Thymus (tissue), 11 donors: ENCODE data around the gene SYTL3. TPM values are rescaled to one million over a fixed set of nuclear protein-coding genes. Genes with fewer than 3 reads are reported as not detected.

Experiments
- DNase-seq, 9 donors: peaks; one replicate each; pipeline ENCODE4 v3.0.0-alpha.2; 2013; ENCODE audit warnings: low spot score in 9 of 9, low read depth in 6 of 9, missing footprints in 1 of 9
- H3K27ac ChIP-seq, 2 donors: one replicate each; pipeline ENCODE4 v1.5.1; 2013; ENCODE audit warnings: control low read depth in 1 of 2, low read depth in 1 of 2, low read length in 1 of 2, mild to moderate bottlenecking in 1 of 2, moderate library complexity in 1 of 2
- H3K27me3 ChIP-seq, 2 donors: one replicate each; pipeline ENCODE4 v1.5.1; 2013; ENCODE audit warnings: low read length in 1 of 2; ENCODE audit not compliant: control insufficient read depth in 2 of 2, insufficient read depth in 1 of 2
- H3K36me3 ChIP-seq, 2 donors: one replicate each; pipeline ENCODE4 v1.5.1; 2013; ENCODE audit warnings: low read length in 1 of 2, mild to moderate bottlenecking in 1 of 2, moderate library complexity in 1 of 2; ENCODE audit not compliant: control insufficient read depth in 2 of 2, insufficient read depth in 2 of 2
- H3K4me1 ChIP-seq, 2 donors: one replicate each; pipeline ENCODE4 v1.5.1; 2013; ENCODE audit warnings: low read length in 2 of 2; ENCODE audit not compliant: control insufficient read depth in 2 of 2, insufficient read depth in 2 of 2
- H3K4me3 ChIP-seq, 2 donors: one replicate each; pipeline ENCODE4 v1.5.1; 2013; ENCODE audit warnings: low read length in 2 of 2, control low read depth in 1 of 2, mild to moderate bottlenecking in 1 of 2
- H3K9me3 ChIP-seq, 2 donors: one replicate each; pipeline ENCODE4 v1.5.1; 2013; ENCODE audit warnings: low read length in 1 of 2, mild to moderate bottlenecking in 1 of 2; ENCODE audit not compliant: control insufficient read depth in 2 of 2, insufficient read depth in 1 of 2
- WGBS: extraction: QIAGEN DNeasy Blood & Tissue Kit; methylation state at CpG from one replicate; pipeline ENCODE4 v1.1.7; 2013; 5-methylcytosine and 5-hydroxymethylcytosine counted together
- polyA plus RNA-seq: library from polyadenylated mRNA; stranded (reverse); fragments of 200-250 nt; gene quantifications from one replicate; pipeline ENCODE4 v1.2.3, GENCODE V29; 2013
- total RNA-seq: library from RNA; stranded (reverse); fragments of 120-200 nt; gene quantifications from one replicate; pipeline ENCODE4 v1.2.4, GENCODE V29; 2013
- donor health status: healthy.

SYTL3 gene
- total and polyA plus RNA-seq, 2 donors, result 22.6 to 109 TPM

DNA sequence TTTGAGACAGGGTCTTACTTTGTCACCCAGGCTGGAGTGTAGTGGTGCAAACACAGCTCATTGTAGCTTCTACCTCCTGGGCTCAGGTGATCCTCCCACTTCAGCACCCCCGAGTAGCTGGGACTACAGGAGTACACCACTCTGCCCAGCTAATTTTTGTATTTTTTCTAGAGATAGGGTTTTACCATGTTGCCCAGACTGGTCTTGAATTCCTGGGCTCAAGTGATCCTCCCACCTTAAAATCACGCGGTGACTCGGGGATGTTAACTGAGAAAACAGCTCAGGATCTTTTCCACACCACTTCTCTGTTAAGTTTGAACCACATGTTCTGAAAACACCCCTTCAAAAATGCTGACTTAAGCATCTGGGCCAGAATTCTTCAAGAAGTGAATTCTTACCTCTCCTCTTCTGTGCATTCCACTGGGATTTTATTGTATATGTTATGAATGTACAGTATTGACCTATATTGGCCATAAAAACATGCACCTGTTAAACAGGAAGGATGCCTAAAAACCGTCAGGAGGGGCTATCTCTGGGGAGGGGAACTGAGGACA, 72.4 kb downstream of the SYTL3 start:
- Histone ChIP-seq H3K9me3 (no peaks in the 10 kb centered on the region), H3K27ac (no peak overlapping the region), H3K4me3 (no peak overlapping the region), H3K36me3 (peaks cover 41 to 49% of the 10 kb centered on the region in 2 donors), H3K4me1 (peaks cover 0 to 18% of the 10 kb centered on the region in 2 donors), H3K27me3 (no peaks in the 10 kb centered on the region)
- DNase-seq, result no peak
- WGBS, result 85% methylated on average over 5 of the region's 5 CpGs

DNA sequence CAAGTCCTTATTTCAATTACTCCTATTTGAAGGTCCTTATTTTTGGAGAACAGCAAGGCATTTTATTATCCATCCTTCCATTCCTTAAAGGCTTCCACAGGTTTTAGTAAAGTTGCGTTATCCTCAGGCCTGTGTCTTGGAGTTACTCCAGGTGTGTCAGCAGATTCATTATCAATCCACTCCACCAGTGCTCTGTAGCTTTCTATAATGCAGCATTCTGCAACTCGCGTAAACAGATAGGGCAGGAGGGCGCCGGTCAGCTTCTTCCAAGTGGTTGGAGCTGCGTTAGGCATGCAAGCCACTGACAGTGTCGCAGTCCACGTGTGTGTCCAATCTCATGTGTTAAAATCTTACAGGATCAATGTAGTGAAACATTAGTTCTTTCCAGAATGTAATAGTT, 75.8 kb downstream of the SYTL3 start:
- Histone ChIP-seq H3K9me3 (peaks cover 2 to 7% of the 10 kb centered on the region in 2 donors), H3K4me1 (peaks cover 0 to 4% of the 10 kb centered on the region in 2 donors), H3K4me3 (no peak overlapping the region), H3K36me3 (peaks cover 45 to 52% of the 10 kb centered on the region in 2 donors), H3K27ac (no peak overlapping the region), H3K27me3 (no peaks in the 10 kb centered on the region)
- 99% methylated on average over 8 of the region's 8 CpGs for WGBS
- DNase-seq, result no peak

DNA sequence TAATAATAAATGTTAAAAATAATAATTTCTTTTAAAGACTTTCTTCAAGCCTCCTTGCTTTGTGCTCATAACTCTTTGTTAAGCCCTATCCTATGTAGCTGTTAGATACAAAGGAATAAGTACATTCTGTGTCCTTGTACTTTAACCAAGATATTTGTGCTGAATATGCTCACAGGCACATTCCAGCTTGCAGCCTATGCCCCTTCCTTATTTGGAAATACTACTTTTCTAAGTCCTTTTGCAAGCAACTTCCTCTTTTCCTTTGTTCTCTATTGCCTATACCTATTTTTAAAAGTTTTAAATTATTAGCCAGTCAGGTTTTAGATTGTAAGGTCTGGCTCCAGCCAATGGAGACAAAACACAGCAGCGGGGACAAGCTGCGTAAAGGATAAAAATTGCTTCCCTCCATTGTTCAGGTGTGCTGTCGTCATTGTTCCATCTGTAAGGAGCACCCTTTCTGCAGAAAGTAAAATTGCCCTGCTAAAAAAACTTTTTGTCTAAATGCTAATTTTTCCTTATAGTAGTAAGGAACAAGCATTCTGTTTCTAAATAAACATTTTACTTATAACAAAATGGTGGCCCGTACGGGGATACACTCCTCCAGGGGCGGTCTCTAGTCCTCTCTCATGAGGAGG, 80.2 kb downstream of the SYTL3 start:
- H3K9me3 ChIP-seq, result peaks cover 5 to 23% of the 10 kb centered on the region in 2 donors
- H3K36me3 ChIP-seq, result peaks cover 68% of the 10 kb centered on the region in 2 donors
- H3K4me3 ChIP-seq, result no peak overlapping the region
- H3K4me1 ChIP-seq, result no peaks in the 10 kb centered on the region
- H3K27ac ChIP-seq, result no peak overlapping the region
- 99% methylated on average over 6 of the region's 6 CpGs for WGBS
- DNase-seq, result no peak
- no peaks in the 10 kb centered on the region for H3K27me3 ChIP-seq

DNA sequence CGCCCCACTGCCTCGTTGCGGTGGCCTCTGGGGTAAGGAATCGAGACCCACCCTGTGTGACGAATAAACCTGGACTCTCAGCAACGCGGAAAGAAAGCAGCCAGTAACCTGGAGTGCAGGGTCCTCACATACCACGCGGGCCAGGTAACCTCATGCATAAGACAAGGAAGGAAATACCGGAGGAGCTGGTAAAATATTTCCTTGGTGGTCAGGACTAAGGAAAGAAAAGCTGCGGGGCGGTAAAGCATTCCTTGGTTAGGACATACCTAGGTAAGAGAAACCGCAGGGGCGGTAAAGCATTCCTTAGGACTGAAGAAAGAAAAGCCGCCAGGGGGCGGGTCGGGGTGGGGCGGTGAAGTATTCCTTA, 80.7 kb downstream of the SYTL3 start:
- no peak overlapping the region for H3K4me3 ChIP-seq
- H3K27me3 ChIP-seq, result no peaks in the 10 kb centered on the region
- H3K27ac ChIP-seq, result no peak overlapping the region
- peaks cover 64 to 67% of the 10 kb centered on the region in 2 donors for H3K36me3 ChIP-seq
- 98% methylated on average over 18 of the region's 18 CpGs for WGBS
- peaks cover 5 to 23% of the 10 kb centered on the region in 2 donors for H3K9me3 ChIP-seq
- no peaks in the 10 kb centered on the region for H3K4me1 ChIP-seq
- DNase-seq, result no peak

DNA sequence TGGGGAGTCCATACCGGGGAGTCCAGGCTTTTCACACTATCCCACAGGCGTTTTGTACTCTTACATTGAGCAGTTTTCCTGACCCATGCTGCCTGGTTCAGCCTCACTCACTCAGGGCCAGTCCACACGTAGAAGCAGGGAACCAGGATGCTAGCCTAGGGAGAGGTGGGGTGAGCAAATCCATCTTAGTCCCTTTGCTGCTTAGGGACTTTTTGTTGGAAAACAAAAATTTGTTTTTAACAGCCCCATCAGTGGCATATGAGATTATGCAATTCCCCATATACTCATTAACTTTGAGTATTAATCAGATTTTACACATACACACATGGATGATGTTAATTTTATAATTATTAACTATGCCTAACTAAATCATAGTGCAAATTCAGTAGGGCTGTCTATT, 85.2 kb downstream of the SYTL3 start:
- WGBS, result 93% methylated on average over 3 of the region's 3 CpGs
- no peak for DNase-seq
- Histone ChIP-seq H3K36me3 (peaks cover 50 to 60% of the 10 kb centered on the region in 2 donors), H3K9me3 (peaks cover 7 to 31% of the 10 kb centered on the region in 2 donors), H3K27me3 (no peaks in the 10 kb centered on the region), H3K4me3 (no peak overlapping the region), H3K4me1 (no peaks in the 10 kb centered on the region), H3K27ac (no peak overlapping the region)

DNA sequence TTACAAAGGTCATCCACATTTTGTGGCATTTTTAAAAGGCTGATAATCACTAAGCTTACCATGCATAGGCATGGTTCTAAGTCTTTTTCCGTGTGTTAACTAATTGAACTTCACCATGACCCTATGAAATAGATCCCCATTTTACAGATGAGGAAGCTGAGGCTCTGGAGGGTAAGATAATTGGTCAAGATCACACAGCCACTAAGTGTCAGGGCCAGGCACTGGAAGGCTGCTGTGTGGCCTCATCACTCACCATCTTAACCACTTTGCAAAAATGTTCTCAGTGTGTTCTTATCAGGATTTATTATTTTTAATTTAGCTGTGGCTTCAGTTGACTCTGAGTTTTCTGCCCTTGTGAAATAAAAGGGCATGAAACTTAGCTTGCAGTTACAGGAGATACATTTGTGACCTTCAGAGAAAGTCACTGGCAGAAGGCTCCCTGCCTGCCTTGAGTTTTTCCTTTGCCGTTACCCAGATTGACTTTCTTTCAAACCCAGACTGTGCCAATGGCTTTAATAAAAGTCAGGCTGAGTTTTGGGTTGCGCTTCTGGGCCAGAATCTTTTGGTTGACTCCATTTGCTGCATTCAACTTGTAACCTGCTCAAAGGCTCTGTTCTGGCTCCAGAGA, 87.3 kb downstream of the SYTL3 start:
- WGBS, result 99% methylated on average over 3 of the region's 3 CpGs
- Histone ChIP-seq H3K27me3 (no peaks in the 10 kb centered on the region), H3K36me3 (peaks cover 36 to 44% of the 10 kb centered on the region in 2 donors), H3K4me1 (no peaks in the 10 kb centered on the region), H3K9me3 (peaks cover 6 to 21% of the 10 kb centered on the region in 2 donors), H3K27ac (no peak overlapping the region), H3K4me3 (no peak overlapping the region)
- no peak for DNase-seq

DNA sequence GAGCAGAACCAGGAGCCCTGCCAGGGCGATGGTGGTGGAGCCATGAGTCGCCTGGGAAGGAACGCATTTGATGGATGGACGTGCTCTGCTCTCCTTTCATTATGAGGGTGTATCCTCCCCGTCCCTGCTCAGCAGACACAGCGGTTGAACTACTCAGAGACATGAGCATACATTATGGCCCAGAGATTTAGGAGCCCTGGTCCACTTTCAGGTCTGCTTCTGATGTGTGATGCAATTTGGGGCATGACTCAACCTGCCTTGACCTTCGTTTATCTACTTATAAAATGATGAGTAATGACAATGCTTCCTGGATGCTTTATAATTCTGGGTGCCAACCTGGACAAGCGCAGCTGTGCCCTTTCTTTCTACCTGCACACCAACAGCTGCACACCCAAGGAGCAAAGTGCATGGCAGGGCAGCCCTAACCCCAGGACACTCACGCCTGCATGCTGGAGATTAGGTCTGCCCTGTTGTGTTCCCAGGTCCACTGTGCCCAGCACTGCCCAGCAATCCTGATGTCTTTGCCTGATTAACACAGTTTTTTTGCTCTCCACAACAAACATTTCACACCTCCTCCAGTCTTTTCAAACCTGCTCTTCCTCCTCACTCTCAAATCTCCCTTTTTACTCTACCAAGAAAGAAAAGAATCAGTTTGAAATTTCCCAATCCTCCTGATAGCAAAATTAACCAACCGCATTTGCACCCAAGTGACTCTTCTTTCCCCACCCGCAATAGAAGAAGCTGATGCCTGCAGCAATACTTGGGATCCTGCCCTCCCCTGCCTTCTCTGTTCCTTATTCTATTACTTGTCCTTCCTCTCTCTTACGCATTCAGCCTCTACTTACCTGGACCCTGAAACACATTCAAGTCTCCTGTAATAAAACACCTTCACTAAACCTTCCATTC, 88.1 kb downstream of the SYTL3 start:
- Histone ChIP-seq H3K36me3 (peaks cover 32 to 39% of the 10 kb centered on the region in 2 donors), H3K27ac (no peak overlapping the region), H3K9me3 (peaks cover 6 to 21% of the 10 kb centered on the region in 2 donors), H3K4me3 (no peak overlapping the region), H3K27me3 (no peaks in the 10 kb centered on the region), H3K4me1 (no peaks in the 10 kb centered on the region)
- no peak for DNase-seq
- 96% methylated on average over 12 of the region's 12 CpGs for WGBS

DNA sequence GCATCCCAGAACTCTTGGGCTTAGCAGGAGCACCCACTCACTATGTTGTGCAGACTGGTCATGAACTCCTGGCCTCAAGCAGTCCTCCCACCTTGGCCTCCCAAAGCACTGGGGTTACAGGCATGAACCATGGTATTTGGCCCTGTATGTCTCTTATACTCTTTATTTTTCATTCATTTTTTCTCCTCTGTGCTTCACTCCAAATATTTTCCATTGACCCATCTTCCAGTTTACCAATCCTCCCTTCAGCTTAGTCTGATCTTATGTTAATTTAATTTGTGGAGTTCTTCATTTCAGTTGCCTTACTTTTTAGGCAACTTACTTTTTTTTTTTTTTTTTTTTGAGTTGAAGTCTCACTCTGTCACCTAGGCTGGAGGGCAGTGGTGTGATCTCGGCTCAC, 89.8 kb downstream of the SYTL3 start:
- H3K9me3 ChIP-seq, result peaks cover 2 to 7% of the 10 kb centered on the region in 2 donors
- WGBS, result 97% methylated on average over 1 of the region's 1 CpG
- no peak overlapping the region for H3K4me3 ChIP-seq
- no peak for DNase-seq
- no peak overlapping the region for H3K27ac ChIP-seq
- no peaks in the 10 kb centered on the region for H3K27me3 ChIP-seq
- H3K4me1 ChIP-seq, result no peaks in the 10 kb centered on the region
- H3K36me3 ChIP-seq, result peaks cover 21 to 29% of the 10 kb centered on the region in 2 donors
